BLaER1 treated with 17β-estradiol and CSF1 and Interleukin-3, amounts not matched to agents 10 nM and 100 nM (cell line): ENCODE data around the gene LRRC3C.
"Not testable (repeated sequence)": the region's sequence is repeated elsewhere in the genome, so short reads cannot be mapped to it uniquely, and the experiment has no call there.

ENCODE experiments used
- H3K27ac ChIP-seq, 11 experiments: shearing (Covaris generic); formaldehyde crosslinking; 2 replicates each; pipeline ENCODE4 v1.8.1; 2022
- H3K27me3 ChIP-seq, 11 experiments: shearing (Covaris generic); formaldehyde crosslinking; 2 replicates each; pipeline ENCODE4 v1.8.1; 2022
- H3K36me3 ChIP-seq, 11 experiments: shearing (Covaris generic); formaldehyde crosslinking; 2 replicates each; pipeline ENCODE4 v1.8.1; 2022
- H3K4me1 ChIP-seq, 10 experiments: shearing (Covaris generic); formaldehyde crosslinking; 2 replicates each; pipeline ENCODE4 v1.8.1; 2022
- H3K4me2 ChIP-seq, 11 experiments: shearing (Covaris generic); formaldehyde crosslinking; 2 replicates each; pipeline ENCODE4 v1.8.1; 2022
- H3K4me3 ChIP-seq, 10 experiments: shearing (Covaris generic); formaldehyde crosslinking; 2 replicates each; pipeline ENCODE4 v1.8.1; 2022
- H3K9ac ChIP-seq, 11 experiments: shearing (Covaris generic); formaldehyde crosslinking; 2 replicates each; pipeline ENCODE4 v1.8.1; 2022
- H3K9me3 ChIP-seq, 11 experiments: shearing (Covaris generic); formaldehyde crosslinking; replicated peaks in 1 of 11; 2 replicates each; pipeline ENCODE4 v1.8.1; 2022
- H4K20me1 ChIP-seq, 11 experiments: shearing (Covaris generic); formaldehyde crosslinking; 2 replicates each; pipeline ENCODE4 v1.8.1; 2022
- Cebpa-rat ChIP-seq, 11 experiments: shearing (Covaris generic); IDR thresholded peaks; 2 replicates each; pipeline ENCODE4 v1.8.1; 2022

Gene LRRC3C

DNA sequence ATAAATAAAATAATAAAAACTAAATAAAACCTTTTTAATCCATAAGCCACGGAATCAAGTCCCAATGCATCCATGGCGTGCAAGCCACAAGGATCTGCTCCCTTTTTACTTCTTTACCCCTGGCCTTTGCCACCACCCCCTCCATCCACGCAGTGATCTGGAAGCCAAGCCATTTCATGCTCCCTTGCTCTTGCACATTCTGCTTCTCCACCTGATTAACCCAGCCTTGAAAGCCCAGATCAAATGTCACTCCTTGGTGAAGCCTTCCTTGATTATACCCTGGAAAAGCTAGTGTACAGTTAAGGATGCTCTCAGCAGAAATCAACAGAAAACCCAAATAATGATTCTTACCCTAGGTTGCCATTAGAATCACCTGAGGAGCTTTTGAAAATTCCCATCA lies 9.9 kb downstream of the LRRC3C start:
- Histone ChIP-seq H3K27ac (0 out of 22 replicates have a peak overlapping the region, but pooled peaks of 1 of the 11 experiments have one; percentile 83), H3K9me3 (peaks cover 0 to 4% (median 0%) of the 10 kb centered on the region in 11 experiments; a peak in 1 of 22 replicates), H3K36me3 (no peaks in the 10 kb centered on the region), H3K9ac (no peak overlapping the region), H4K20me1 (no peaks in the 10 kb centered on the region), H3K27me3 (no peaks in the 10 kb centered on the region), H3K4me3 (no peak overlapping the region), H3K4me1 (peaks cover 30 to 86% (median 77%) of the 10 kb centered on the region in 10 experiments), H3K4me2 (peak overlapping the region in 5 of 11 experiments; percentile 5 to 81 (median 71); a peak in 9 of 22 replicates)
- TF ChIP-seq Cebpa-rat (IDR thresholded peaks at IDR 0.05): no peak

DNA sequence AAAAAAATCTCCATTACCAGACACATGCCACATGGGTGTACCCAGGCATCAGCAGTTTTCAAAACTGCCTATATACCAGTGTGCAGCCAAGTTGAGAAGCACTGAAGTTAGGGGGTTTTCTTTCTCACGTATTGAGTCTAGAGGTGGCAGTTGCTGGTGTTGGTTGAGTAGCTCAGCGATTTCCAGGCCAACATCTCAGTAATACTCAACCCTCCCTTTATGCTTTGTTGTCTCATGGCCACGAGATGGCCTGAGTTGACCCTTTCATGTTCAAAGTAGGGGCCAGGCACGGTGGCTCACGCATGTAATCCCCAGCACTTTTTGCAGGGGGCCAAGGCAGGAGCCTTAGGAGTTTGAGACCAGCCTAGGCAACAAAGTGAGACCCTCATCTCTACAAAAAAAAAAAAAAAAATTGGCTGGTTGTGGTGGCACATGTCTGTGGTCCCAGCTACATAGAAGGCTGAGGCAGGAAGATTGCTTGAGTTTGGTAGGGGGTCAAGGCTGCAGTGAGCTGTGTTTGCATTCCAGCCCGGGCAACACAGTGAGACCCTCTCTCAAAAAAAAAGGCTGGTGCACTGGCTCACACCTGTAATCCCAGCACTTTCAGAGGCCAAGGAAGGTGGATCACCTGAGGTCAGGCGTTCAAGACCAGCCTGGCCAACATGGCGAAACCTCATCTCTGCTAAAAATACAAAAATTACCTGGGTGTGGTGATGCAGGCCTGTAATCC lies 10.8 kb downstream of the LRRC3C start:
- TF ChIP-seq Cebpa-rat (IDR thresholded peaks at IDR 0.05): no peak
- H3K27ac ChIP-seq: peak overlapping the region in 2 of 11 experiments; percentile 16 to 83; a peak in 2 of 22 replicates
- no peak overlapping the region for H3K4me3 ChIP-seq
- H4K20me1 ChIP-seq: no peaks in the 10 kb centered on the region
- no peaks in the 10 kb centered on the region for H3K9me3 ChIP-seq
- H3K4me1 ChIP-seq: peaks cover 30 to 83% (median 73%) of the 10 kb centered on the region in 10 experiments
- H3K27me3 ChIP-seq: no peaks in the 10 kb centered on the region
- H3K9ac ChIP-seq: no peak overlapping the region
- peak overlapping the region in 9 of 11 experiments; percentile 6 to 81 (median 74); a peak in 12 of 22 replicates for H3K4me2 ChIP-seq
- no peaks in the 10 kb centered on the region for H3K36me3 ChIP-seq

- no peaks in the 10 kb centered on the region for H3K36me3 ChIP-seq
- H3K27ac ChIP-seq: peak overlapping the region in 7 of 11 experiments; percentile 31 to 83 (median 76); a peak in 9 of 22 replicates
- no peak overlapping the region for H3K4me3 ChIP-seq
- H3K4me1 ChIP-seq: peaks cover 29 to 83% (median 73%) of the 10 kb centered on the region in 10 experiments
- H3K9ac ChIP-seq: peak overlapping the region in 5 of 11 experiments; percentile 17 to 74 (median 70); a peak in 5 of 22 replicates
- H3K27me3 ChIP-seq: no peaks in the 10 kb centered on the region
- no peaks in the 10 kb centered on the region for H3K9me3 ChIP-seq
- TF ChIP-seq Cebpa-rat (IDR thresholded peaks at IDR 0.05): no peak
- H4K20me1 ChIP-seq: no peaks in the 10 kb centered on the region
- peak overlapping the region; percentile 40 to 81 (median 73) for H3K4me2 ChIP-seq
Measured at GRCh38 chr17:39939106-39939505, 11.6 kb downstream of the LRRC3C start.

DNA sequence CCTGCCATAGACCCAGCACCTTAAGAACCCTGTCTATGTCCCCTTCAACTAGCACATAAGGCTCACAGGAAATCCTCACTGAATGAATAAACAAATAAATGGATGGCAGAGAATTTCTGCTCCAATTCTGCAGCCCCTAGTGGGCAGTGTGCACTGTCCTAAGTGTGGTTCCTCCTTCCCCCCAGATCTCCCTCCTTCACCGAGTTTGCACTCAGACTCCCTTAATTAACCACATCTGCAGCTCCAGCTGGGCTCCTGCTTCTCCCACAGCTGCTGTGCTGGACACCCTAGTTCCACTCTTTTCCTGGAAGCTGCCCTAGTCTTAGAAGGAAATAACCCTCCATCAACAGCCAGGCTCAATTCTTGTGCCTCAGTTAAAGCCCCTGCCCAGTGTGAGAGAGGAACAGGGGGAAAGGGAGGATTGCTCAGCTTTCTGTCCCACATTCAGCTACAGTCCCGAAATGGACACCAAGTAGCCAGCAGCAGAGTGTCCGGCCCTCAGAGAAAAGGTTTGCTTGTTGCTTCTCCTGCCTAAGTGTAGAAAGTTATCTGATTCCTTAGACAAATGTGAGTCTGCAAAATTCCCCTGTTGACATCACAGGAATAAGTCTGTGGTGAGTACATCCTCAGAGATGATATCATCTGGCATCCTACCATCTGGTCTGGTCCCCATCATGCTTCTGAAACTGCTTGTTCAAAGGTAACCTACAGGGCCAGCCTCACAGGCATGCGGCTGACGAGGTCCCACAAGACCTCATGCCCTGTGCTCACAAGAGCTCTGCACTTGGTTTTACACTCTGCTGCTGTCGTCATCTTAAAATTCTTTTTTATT lies 12.3 kb downstream of the LRRC3C start:
- peak overlapping the region; percentile 40 to 81 (median 73) for H3K4me2 ChIP-seq
- H3K27ac ChIP-seq: peak overlapping the region in 9 of 11 experiments; percentile 31 to 83 (median 63); a peak in 17 of 22 replicates
- no peaks in the 10 kb centered on the region for H4K20me1 ChIP-seq
- peaks cover 29 to 82% (median 71%) of the 10 kb centered on the region in 10 experiments for H3K4me1 ChIP-seq
- no peaks in the 10 kb centered on the region for H3K27me3 ChIP-seq
- TF ChIP-seq Cebpa-rat (IDR thresholded peaks at IDR 0.05): no peak
- no peaks in the 10 kb centered on the region for H3K36me3 ChIP-seq
- no peak overlapping the region for H3K4me3 ChIP-seq
- H3K9ac ChIP-seq: peak overlapping the region in 8 of 11 experiments; percentile 19 to 74 (median 54); a peak in 16 of 22 replicates
- no peaks in the 10 kb centered on the region for H3K9me3 ChIP-seq

DNA sequence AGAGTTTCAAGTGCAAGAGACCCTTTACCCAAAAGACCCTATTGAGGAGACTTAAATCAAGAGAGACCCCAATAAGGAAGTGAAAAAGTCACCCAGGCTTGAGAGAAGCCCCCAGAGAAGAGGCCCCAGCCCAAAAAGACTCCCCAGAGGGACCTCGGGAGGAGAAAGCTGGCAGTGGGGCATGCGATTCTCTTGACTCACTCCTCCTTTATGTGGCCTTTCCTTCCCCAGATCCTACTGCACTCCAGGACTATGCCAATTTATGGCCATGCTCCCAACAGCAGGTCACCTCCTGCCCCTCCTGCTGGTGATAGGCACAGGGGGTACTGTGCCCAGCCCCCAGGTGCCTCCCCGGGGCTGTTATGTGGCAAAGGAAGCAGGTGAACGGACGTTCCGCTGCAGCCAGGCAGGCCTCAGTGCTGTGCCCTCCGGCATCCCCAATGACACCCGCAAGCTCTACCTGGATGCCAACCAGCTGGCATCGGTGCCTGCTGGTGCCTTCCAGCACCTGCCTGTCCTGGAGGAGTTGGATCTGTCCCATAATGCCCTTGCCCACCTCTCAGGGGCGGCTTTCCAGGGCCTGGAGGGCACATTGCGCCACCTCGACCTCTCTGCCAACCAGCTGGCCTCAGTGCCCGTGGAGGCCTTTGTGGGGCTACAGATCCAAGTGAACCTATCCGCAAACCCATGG lies 16.3 kb downstream of the LRRC3C start:
- H3K4me1 ChIP-seq: peaks cover 40 to 84% (median 72%) of the 10 kb centered on the region in 10 experiments
- peak overlapping the region; percentile 22 to 92 (median 74); a peak in 19 of 22 replicates for H3K4me2 ChIP-seq
- H3K9me3 ChIP-seq: no peaks in the 10 kb centered on the region
- H3K36me3 ChIP-seq: no peaks in the 10 kb centered on the region
- H3K27ac ChIP-seq: no peak overlapping the region
- peak overlapping the region in 5 of 11 experiments; percentile 14 to 52 (median 24); a peak in 4 of 22 replicates for H3K9ac ChIP-seq
- no peaks in the 10 kb centered on the region for H3K27me3 ChIP-seq
- no peak for TF ChIP-seq Cebpa-rat (IDR thresholded peaks at IDR 0.05)
- H3K4me3 ChIP-seq: no peak overlapping the region
- no peaks in the 10 kb centered on the region for H4K20me1 ChIP-seq

DNA sequence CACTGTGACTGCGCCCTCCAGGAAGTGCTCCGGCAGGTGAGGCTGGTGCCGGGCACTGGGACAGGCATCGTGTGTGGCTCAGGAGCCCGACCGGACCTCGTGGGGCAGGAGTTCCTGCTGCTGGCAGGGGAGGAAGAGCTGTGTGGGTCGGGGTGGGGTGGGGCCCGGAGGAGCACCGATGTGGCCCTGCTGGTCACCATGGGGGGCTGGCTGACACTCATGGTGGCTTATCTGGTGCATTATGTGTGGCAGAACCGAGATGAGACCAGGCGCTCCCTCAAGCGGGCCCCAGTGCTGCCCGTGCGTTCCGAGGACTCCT lies 16.8 kb downstream of the LRRC3C start:
- H3K27ac ChIP-seq: no peak overlapping the region
- H3K4me2 ChIP-seq: peak overlapping the region; percentile 22 to 92 (median 74); a peak in 19 of 22 replicates
- H4K20me1 ChIP-seq: no peaks in the 10 kb centered on the region
- H3K4me1 ChIP-seq: peaks cover 40 to 84% (median 72%) of the 10 kb centered on the region in 10 experiments
- no peaks in the 10 kb centered on the region for H3K9me3 ChIP-seq
- no peak overlapping the region for H3K4me3 ChIP-seq
- TF ChIP-seq Cebpa-rat (IDR thresholded peaks at IDR 0.05): no peak
- no peaks in the 10 kb centered on the region for H3K36me3 ChIP-seq
- peak overlapping the region in 2 of 11 experiments; percentile 31 to 52; a peak in 2 of 22 replicates for H3K9ac ChIP-seq
- no peaks in the 10 kb centered on the region for H3K27me3 ChIP-seq

- Histone ChIP-seq H3K4me1 (peaks cover 48 to 90% (median 79%) of the 10 kb centered on the region in 10 experiments), H3K9me3 (no peaks in the 10 kb centered on the region), H3K4me2 (peak overlapping the region in 10 of 11 experiments; percentile 5 to 86 (median 72); a peak in 18 of 22 replicates), H3K27ac (peak overlapping the region in 6 of 11 experiments; percentile 72 to 85 (median 82); a peak in 10 of 22 replicates), H3K4me3 (no peak overlapping the region), H3K36me3 (no peaks in the 10 kb centered on the region), H4K20me1 (no peaks in the 10 kb centered on the region), H3K9ac (peak overlapping the region in 5 of 11 experiments; percentile 31 to 63 (median 60); a peak in 6 of 22 replicates), H3K27me3 (no peaks in the 10 kb centered on the region)
- TF ChIP-seq Cebpa-rat (IDR thresholded peaks at IDR 0.05): no peak
Measured at GRCh38 chr17:39946551-39947330, 19.2 kb downstream of the LRRC3C start.

DNA sequence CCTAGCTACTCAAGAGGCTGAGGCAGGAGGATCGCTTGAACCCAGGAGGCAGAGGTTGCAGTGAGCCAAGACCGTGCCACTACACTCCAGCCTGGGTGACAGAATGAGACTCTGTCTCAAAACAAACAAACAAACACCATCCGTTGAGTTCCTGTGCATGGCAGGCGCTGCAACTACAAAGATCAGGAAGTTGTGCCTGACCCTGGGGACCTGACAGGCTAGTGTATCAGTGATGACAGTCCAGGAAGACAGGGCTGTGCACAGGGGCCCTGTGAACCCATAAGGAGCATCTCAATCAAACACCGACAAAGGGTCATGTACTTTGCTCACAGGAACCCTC lies 20.9 kb downstream of the LRRC3C start:
- not testable (repeated sequence) for H4K20me1 ChIP-seq, H3K36me3 ChIP-seq, H3K9me3 ChIP-seq, H3K27me3 ChIP-seq
- H3K4me1 ChIP-seq: peaks cover 58 to 92% (median 85%) of the 10 kb centered on the region in 10 experiments
- H3K4me3 ChIP-seq: 0 out of 20 replicates have a peak overlapping the region, but pooled peaks of 1 of the 10 experiments have one; percentile 28
- peak overlapping the region in 8 of 11 experiments; percentile 31 to 66 (median 59); a peak in 13 of 22 replicates for H3K9ac ChIP-seq
- H3K4me2 ChIP-seq: peak overlapping the region; percentile 61 to 86 (median 69)
- peak overlapping the region in 10 of 11 experiments; percentile 59 to 87 (median 82); a peak in 21 of 22 replicates for H3K27ac ChIP-seq
